ENCODE measurements around the gene CLCN6. TPM values are rescaled to one million over a fixed set of nuclear protein-coding genes. Genes with fewer than 3 reads are reported as not detected.

The CLCN6 gene
- total RNA-seq, 4 donors from 2014 or later, result 28.4 to 63.7 (median 30.2) TPM

- Histone ChIP-seq H3K27ac (no peak overlapping the region), H3K4me3 (no peak overlapping the region), H3K27me3 (no peaks in the 10 kb centered on the region), H3K9me3 (no peaks in the 10 kb centered on the region), H3K36me3 (peaks cover 0 to 62% (median 0%) of the 10 kb centered on the region in 3 donors), H3K4me1 (peaks cover 0 to 15% (median 3%) of the 10 kb centered on the region in 4 donors)
- DNase-seq, result no peak
- TF ChIP-seq CTCF (IDR thresholded peaks at IDR 0.05) (no peak), POLR2A (IDR thresholded peaks at IDR 0.05) (no peak)
Observed at GRCh38 chr1:11795238-11795890, 10.6 kb upstream of the CLCN6 start.

- Histone ChIP-seq H3K9me3 (no peaks in the 10 kb centered on the region), H3K4me3 (no peak overlapping the region), H3K27ac (peak overlapping the region in 1 of 4 donors; percentile 4), H3K27me3 (no peaks in the 10 kb centered on the region), H3K4me1 (peaks cover 0 to 8% (median 2%) of the 10 kb centered on the region in 4 donors), H3K36me3 (peaks cover 0 to 70% (median 0%) of the 10 kb centered on the region in 3 donors)
- TF ChIP-seq CTCF (IDR thresholded peaks at IDR 0.05) (no peak), POLR2A (IDR thresholded peaks at IDR 0.05) (no peak)
- no peak for DNase-seq
Observed at GRCh38 chr1:11796036-11796828, 9.8 kb upstream of the CLCN6 start.

GRCh38 chr1:11797525-11798216 is 8.3 kb upstream of the CLCN6 start:
- peaks cover 0 to 6% (median 2%) of the 10 kb centered on the region in 4 donors for H3K4me1 ChIP-seq
- no peaks in the 10 kb centered on the region for H3K9me3 ChIP-seq
- no peaks in the 10 kb centered on the region for H3K27me3 ChIP-seq
- H3K4me3 ChIP-seq, result no peak overlapping the region
- no peak for DNase-seq
- peaks cover 0 to 72% (median 0%) of the 10 kb centered on the region in 3 donors for H3K36me3 ChIP-seq
- peak overlapping the region in 2 of 4 donors; percentile 5 to 27 for H3K27ac ChIP-seq
- TF ChIP-seq POLR2A (IDR thresholded peaks at IDR 0.05) (no peak), CTCF (IDR thresholded peaks at IDR 0.05) (no peak)

- H3K4me1 ChIP-seq, result peaks cover 3 to 19% (median 13%) of the 10 kb centered on the region in 4 donors
- no peak for DNase-seq
- no peaks in the 10 kb centered on the region for H3K9me3 ChIP-seq
- no peaks in the 10 kb centered on the region for H3K27me3 ChIP-seq
- no peak overlapping the region for H3K27ac ChIP-seq
- H3K4me3 ChIP-seq, result no peak overlapping the region
- TF ChIP-seq POLR2A (IDR thresholded peaks at IDR 0.05) (no peak), CTCF (IDR thresholded peaks at IDR 0.05) (no peak)
- peaks cover 0 to 63% (median 0%) of the 10 kb centered on the region in 3 donors for H3K36me3 ChIP-seq
Observed at GRCh38 chr1:11799099-11799498, 6.9 kb upstream of the CLCN6 start.

GRCh38 chr1:11799896-11800295 is 6.1 kb upstream of the CLCN6 start:
- Histone ChIP-seq H3K4me1 (peaks cover 3 to 27% (median 15%) of the 10 kb centered on the region in 4 donors), H3K4me3 (no peak overlapping the region), H3K36me3 (peaks cover 0 to 55% (median 0%) of the 10 kb centered on the region in 3 donors), H3K27me3 (no peaks in the 10 kb centered on the region), H3K9me3 (no peaks in the 10 kb centered on the region), H3K27ac (no peak overlapping the region)
- DNase-seq, result no peak
- no peak for TF ChIP-seq POLR2A (IDR thresholded peaks at IDR 0.05)
